ENCODE measurements around the gene LILRA2. TPM values are rescaled to one million over a fixed set of nuclear protein-coding genes. Genes with fewer than 3 reads are reported as not detected.
"Not testable (repeated sequence)": the region's sequence is repeated elsewhere in the genome, so short reads cannot be mapped to it uniquely, and the experiment has no call there.

Gene LILRA2
- total RNA-seq, 1 experiment from 2014 or later = not detected

GRCh38 chr19:54554896-54555295 lies 18.7 kb upstream of the LILRA2 start:
- H2AFZ ChIP-seq (ENCODE audit: low read length) = no peak overlapping the region
- no peak overlapping the region for H3K9ac ChIP-seq (ENCODE audit: low read length)
- H3K9me2 ChIP-seq (replicated peaks; ENCODE audit: insufficient read depth, low read length) = no peaks in the 10 kb centered on the region
- no peaks in the 10 kb centered on the region for H3K79me2 ChIP-seq (ENCODE audit: low read length)
- no peaks in the 10 kb centered on the region for H3K36me3 ChIP-seq (ENCODE audit: insufficient read depth, low read length)
- DNase-seq = no peak
- H3K9me3 ChIP-seq (ENCODE audit: low read length) = no peaks in the 10 kb centered on the region
- H3K4me1 ChIP-seq (ENCODE audit: low read length) = peaks cover 12% of the 10 kb centered on the region
- H3K4me3 ChIP-seq (ENCODE audit: low read length) = no peak overlapping the region
- no peak overlapping the region for H3K4me2 ChIP-seq (ENCODE audit: low read depth, low read length, poor library complexity, severe bottlenecking)
- no peak overlapping the region for H3K27ac ChIP-seq (ENCODE audit: low read length)
- H4K20me1 ChIP-seq (ENCODE audit: insufficient read depth, low read depth, low read length) = no peaks in the 10 kb centered on the region
- H3K27me3 ChIP-seq (ENCODE audit: low read length) = no peaks in the 10 kb centered on the region

DNA sequence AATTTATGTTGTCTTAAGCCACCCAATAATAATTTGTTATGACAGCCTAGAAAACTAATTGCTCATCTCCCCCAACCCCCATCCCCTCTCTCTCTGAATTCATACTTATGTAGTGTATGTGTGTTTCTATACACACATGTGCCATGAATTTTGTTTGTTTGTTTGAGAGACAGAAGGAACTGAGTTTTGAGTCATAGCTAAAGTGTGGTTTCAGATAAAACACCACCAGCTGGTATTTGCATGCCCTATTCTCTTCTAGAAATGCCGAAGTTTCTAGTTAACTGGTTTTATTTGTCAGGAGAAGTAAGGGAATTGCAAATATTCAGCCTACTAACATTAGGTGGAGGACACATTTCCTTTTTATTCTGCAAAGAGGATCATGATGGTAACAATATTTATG lies 17.4 kb upstream of the LILRA2 start:
- Histone ChIP-seq H3K4me1 (ENCODE audit: low read length) (peaks cover 12% of the 10 kb centered on the region), H3K27ac (ENCODE audit: low read length) (no peak overlapping the region), H3K9me3 (ENCODE audit: low read length) (no peaks in the 10 kb centered on the region), H3K4me3 (ENCODE audit: low read length) (no peak overlapping the region), H3K4me2 (ENCODE audit: low read depth, low read length, poor library complexity, severe bottlenecking) (no peak overlapping the region), H3K9me2 (replicated peaks; ENCODE audit: insufficient read depth, low read length) (no peaks in the 10 kb centered on the region), H3K79me2 (ENCODE audit: low read length) (no peaks in the 10 kb centered on the region), H4K20me1 (ENCODE audit: insufficient read depth, low read depth, low read length) (no peaks in the 10 kb centered on the region), H3K27me3 (ENCODE audit: low read length) (no peaks in the 10 kb centered on the region), H3K9ac (ENCODE audit: low read length) (no peak overlapping the region), H3K36me3 (ENCODE audit: insufficient read depth, low read length) (no peaks in the 10 kb centered on the region), H2AFZ (ENCODE audit: low read length) (no peak overlapping the region)
- DNase-seq = no peak

DNA sequence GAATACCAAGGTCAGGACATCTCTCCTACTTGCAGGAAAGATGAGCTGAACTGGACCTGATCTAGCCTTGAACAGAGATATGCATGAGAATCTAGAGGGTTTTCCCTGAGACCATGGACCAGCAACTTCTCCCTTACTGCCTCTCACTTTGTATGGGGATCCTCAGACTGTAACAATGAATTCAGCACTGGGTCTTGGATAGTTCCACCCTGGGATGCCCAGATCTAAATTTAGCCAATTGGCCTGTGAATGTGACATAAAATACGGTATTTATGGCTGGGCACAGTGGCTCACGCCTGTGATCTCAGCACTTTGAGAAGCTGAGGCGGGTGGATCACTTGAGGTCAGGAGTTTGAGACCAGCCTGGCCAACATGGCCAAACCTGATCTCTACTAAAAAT lies 15.3 kb upstream of the LILRA2 start:
- Histone ChIP-seq H3K79me2 (ENCODE audit: low read length) (no peaks in the 10 kb centered on the region), H3K9me2 (replicated peaks; ENCODE audit: insufficient read depth, low read length) (no peaks in the 10 kb centered on the region), H3K27me3 (ENCODE audit: low read length) (no peaks in the 10 kb centered on the region), H3K36me3 (ENCODE audit: insufficient read depth, low read length) (no peaks in the 10 kb centered on the region), H3K9me3 (ENCODE audit: low read length) (no peaks in the 10 kb centered on the region), H4K20me1 (ENCODE audit: insufficient read depth, low read depth, low read length) (no peaks in the 10 kb centered on the region), H3K4me1 (ENCODE audit: low read length) (no peaks in the 10 kb centered on the region), H3K4me2 (ENCODE audit: low read depth, low read length, poor library complexity, severe bottlenecking) (no peak overlapping the region), H3K27ac (ENCODE audit: low read length) (no peak overlapping the region), H3K9ac (ENCODE audit: low read length) (no peak overlapping the region), H2AFZ (ENCODE audit: low read length) (no peak overlapping the region), H3K4me3 (ENCODE audit: low read length) (no peak overlapping the region)
- DNase-seq = no peak

GRCh38 chr19:54560881-54561385 lies 12.7 kb upstream of the LILRA2 start:
- DNase-seq = no peak
- Histone ChIP-seq H3K79me2 (ENCODE audit: low read length) (no peaks in the 10 kb centered on the region), H3K27ac (ENCODE audit: low read length) (no peak overlapping the region), H3K4me3 (ENCODE audit: low read length) (no peak overlapping the region), H3K4me1 (ENCODE audit: low read length) (no peaks in the 10 kb centered on the region), H3K4me2 (ENCODE audit: low read depth, low read length, poor library complexity, severe bottlenecking) (no peak overlapping the region), H2AFZ (ENCODE audit: low read length) (no peak overlapping the region), H3K9me3 (ENCODE audit: low read length) (no peaks in the 10 kb centered on the region), H3K9ac (ENCODE audit: low read length) (no peak overlapping the region), H3K36me3 (ENCODE audit: insufficient read depth, low read length) (no peaks in the 10 kb centered on the region), H3K9me2 (replicated peaks; ENCODE audit: insufficient read depth, low read length) (no peaks in the 10 kb centered on the region), H4K20me1 (ENCODE audit: insufficient read depth, low read depth, low read length) (no peaks in the 10 kb centered on the region), H3K27me3 (ENCODE audit: low read length) (no peaks in the 10 kb centered on the region)

DNA sequence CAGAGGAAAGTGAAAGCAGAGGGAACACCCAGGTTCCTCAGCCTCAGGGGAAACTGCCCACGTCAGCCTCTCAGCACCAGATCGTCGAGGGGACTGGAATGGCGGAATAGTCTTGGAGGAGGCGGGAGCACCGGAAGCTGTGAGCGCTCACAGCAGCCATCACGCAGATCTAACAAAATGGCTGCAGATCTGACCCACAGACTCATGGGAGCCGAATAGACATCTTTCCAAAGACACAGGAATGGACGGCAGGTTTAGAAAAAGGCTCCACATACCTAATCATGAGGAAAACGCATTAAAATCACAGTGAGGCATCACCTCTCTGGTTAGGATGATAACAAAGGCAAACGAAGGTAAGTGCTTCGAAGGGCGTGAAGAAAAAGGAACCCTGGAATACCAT lies 11.8 kb upstream of the LILRA2 start:
- Histone ChIP-seq H3K27me3 (ENCODE audit: low read length) (no peaks in the 10 kb centered on the region), H3K9ac (ENCODE audit: low read length) (no peak overlapping the region), H3K4me3 (ENCODE audit: low read length) (no peak overlapping the region), H2AFZ (ENCODE audit: low read length) (no peak overlapping the region), H3K27ac (ENCODE audit: low read length) (no peak overlapping the region), H3K9me2 (replicated peaks; ENCODE audit: insufficient read depth, low read length) (no peaks in the 10 kb centered on the region), H3K4me1 (ENCODE audit: low read length) (no peaks in the 10 kb centered on the region), H4K20me1 (ENCODE audit: insufficient read depth, low read depth, low read length) (no peaks in the 10 kb centered on the region), H3K36me3 (ENCODE audit: insufficient read depth, low read length) (no peaks in the 10 kb centered on the region), H3K4me2 (ENCODE audit: low read depth, low read length, poor library complexity, severe bottlenecking) (no peak overlapping the region), H3K9me3 (ENCODE audit: low read length) (no peaks in the 10 kb centered on the region), H3K79me2 (ENCODE audit: low read length) (no peaks in the 10 kb centered on the region)
- no peak for DNase-seq

DNA sequence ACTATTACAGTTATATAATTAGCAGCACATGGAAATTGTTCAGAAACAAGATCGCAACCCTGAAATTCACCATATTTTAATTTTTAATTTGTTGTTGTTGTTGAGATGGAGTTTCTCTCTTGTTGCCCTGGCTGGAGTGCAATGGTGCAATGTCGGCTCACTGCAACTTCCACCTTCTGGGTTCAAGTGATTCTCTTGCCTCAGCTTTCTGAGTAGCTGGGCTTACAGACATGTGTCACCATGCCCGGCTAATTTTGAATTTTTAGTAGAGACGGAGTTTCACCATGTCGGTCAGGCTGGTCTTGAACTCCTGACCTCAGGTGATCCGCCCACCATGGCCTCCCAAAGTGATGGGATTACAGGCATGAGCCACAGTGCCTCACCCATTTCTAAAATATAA lies 10.4 kb upstream of the LILRA2 start:
- H3K4me3 ChIP-seq (ENCODE audit: low read length); H4K20me1 ChIP-seq (ENCODE audit: insufficient read depth, low read depth, low read length); H3K4me1 ChIP-seq (ENCODE audit: low read length); H3K9me2 ChIP-seq (replicated peaks; ENCODE audit: insufficient read depth, low read length); H3K36me3 ChIP-seq (ENCODE audit: insufficient read depth, low read length); H3K9ac ChIP-seq (ENCODE audit: low read length); H3K4me2 ChIP-seq (ENCODE audit: low read depth, low read length, poor library complexity, severe bottlenecking); H3K79me2 ChIP-seq (ENCODE audit: low read length); H2AFZ ChIP-seq (ENCODE audit: low read length); H3K27ac ChIP-seq (ENCODE audit: low read length); H3K9me3 ChIP-seq (ENCODE audit: low read length); H3K27me3 ChIP-seq (ENCODE audit: low read length); DNase-seq: not testable (repeated sequence)

DNA sequence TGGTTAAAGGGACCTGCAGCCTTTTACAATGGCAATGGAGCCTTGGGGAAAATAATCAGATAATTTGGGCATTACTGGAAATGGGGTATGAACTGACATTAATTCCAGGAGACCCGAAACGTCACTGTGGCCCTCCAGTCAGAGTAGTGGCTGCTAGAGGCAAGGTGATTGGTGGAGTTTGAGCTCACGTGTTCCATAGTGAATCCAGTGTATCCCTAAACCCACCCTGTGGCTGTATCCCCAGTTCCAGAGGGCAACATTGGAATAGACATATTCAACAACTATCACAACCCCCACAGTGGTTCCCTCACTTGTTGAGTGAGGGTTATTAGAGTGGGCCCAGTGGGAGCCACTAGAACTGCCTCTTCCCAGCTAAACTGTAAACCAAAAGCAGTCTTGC lies 3.3 kb upstream of the LILRA2 start:
- H3K9me2 ChIP-seq (replicated peaks; ENCODE audit: insufficient read depth, low read length) = no peaks in the 10 kb centered on the region
- no peak overlapping the region for H3K4me3 ChIP-seq (ENCODE audit: low read length)
- no peak for DNase-seq
- no peak overlapping the region for H3K4me2 ChIP-seq (ENCODE audit: low read depth, low read length, poor library complexity, severe bottlenecking)
- H3K36me3 ChIP-seq (ENCODE audit: insufficient read depth, low read length) = no peaks in the 10 kb centered on the region
- H3K27ac ChIP-seq (ENCODE audit: low read length) = no peak overlapping the region
- no peaks in the 10 kb centered on the region for H3K4me1 ChIP-seq (ENCODE audit: low read length)
- no peaks in the 10 kb centered on the region for H3K27me3 ChIP-seq (ENCODE audit: low read length)
- no peaks in the 10 kb centered on the region for H4K20me1 ChIP-seq (ENCODE audit: insufficient read depth, low read depth, low read length)
- no peak overlapping the region for H2AFZ ChIP-seq (ENCODE audit: low read length)
- H3K9me3 ChIP-seq (ENCODE audit: low read length) = no peaks in the 10 kb centered on the region
- no peak overlapping the region for H3K9ac ChIP-seq (ENCODE audit: low read length)
- H3K79me2 ChIP-seq (ENCODE audit: low read length) = no peaks in the 10 kb centered on the region

- not testable (repeated sequence) for H3K27me3 ChIP-seq (ENCODE audit: low read length); H3K4me1 ChIP-seq (ENCODE audit: low read length)
Observed at GRCh38 chr19:54571715-54572615, 1.6 kb upstream of the LILRA2 start.

More at GRCh38 chr19:54571715-54572615, 1.6 kb upstream of the LILRA2 start:
- not testable (repeated sequence) for H3K9me3 ChIP-seq (ENCODE audit: low read length); H3K4me3 ChIP-seq (ENCODE audit: low read length); H3K79me2 ChIP-seq (ENCODE audit: low read length); DNase-seq; H3K9me2 ChIP-seq (replicated peaks; ENCODE audit: insufficient read depth, low read length); H3K36me3 ChIP-seq (ENCODE audit: insufficient read depth, low read length); H2AFZ ChIP-seq (ENCODE audit: low read length); H3K9ac ChIP-seq (ENCODE audit: low read length); H3K27ac ChIP-seq (ENCODE audit: low read length); H3K4me2 ChIP-seq (ENCODE audit: low read depth, low read length, poor library complexity, severe bottlenecking); H4K20me1 ChIP-seq (ENCODE audit: insufficient read depth, low read depth, low read length)
